Left cardiac atrium (tissue), 4 donors: ENCODE measurements around the gene PRRG4. TPM values are rescaled to one million over a fixed set of nuclear protein-coding genes. Genes with fewer than 3 reads are reported as not detected.
"Not testable (repeated sequence)": the region's sequence is repeated elsewhere in the genome, so short reads cannot be mapped to it uniquely, and the experiment has no call there.

Source experiments
- ATAC-seq, 2 donors: fragments of 200-7000 bp; cut with Tn5 transposase; one replicate each; pipeline ENCODE4 v1.9.1; 2020; ENCODE audit warnings: mild to moderate bottlenecking in 2 of 2, moderate library complexity in 2 of 2
- DNase-seq: peaks from one replicate; pipeline ENCODE4 v3.0.0-alpha.2; 2020
- intact Hi-C, 2 donors: fragments of 100-400 bp; cut with DNase I; formaldehyde crosslinking; loops; one replicate each; pipeline versions ENCODE4 v1.14.1 to v1.15.1; 2022 to 2023
- total RNA-seq, 2 donors: library from RNA; stranded (reverse); fragmentation: NEBNext Ultra II Directional; extraction: Animal tissue kit (Norgen Biotek cat#: 25700); gene quantifications; one replicate each; pipeline ENCODE4 v1.2.1, GENCODE V29; 2021
- donor health status: DM: no; HTN: yes; CAD: no.
- donor health status: DM: no; HTN: yes; CAD: no; lungs with severe emphysema.
- donor health status: DM: yes; HTN: yes; CAD: no.
- donor health status: Dilated cardiomyopathy.

PRRG4 gene
- total RNA-seq, 2 donors from 2014 or later = 0.92 to 1.0 TPM

DNA sequence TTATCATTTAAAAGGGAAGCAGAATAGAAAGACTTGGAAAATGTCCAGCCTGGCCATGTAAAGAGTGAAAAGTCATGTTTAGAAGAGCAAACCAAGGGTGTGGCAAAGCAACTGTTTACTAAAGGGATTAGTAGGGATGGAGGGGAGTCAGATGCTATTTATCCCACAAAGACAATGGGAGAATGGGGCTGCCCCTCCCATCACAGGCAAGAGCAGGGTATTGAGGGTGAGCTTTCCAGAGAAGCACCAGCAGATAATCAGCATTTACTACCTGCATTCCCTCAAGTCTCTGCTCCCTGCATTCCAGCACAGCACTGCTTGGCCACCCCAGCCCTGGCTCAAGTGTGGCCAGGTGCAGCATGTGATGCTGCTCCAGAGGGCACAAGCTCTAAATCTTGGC, 44.4 kb downstream of the PRRG4 start:
- DNase-seq (no peak), ATAC-seq (no peak)
- intact Hi-C loops = no loop called here

- intact Hi-C loops = no loop called here
- ATAC-seq (no peak), DNase-seq (no peak)
Measured at GRCh38 chr11:32881286-32881685, 51.6 kb downstream of the PRRG4 start.

DNA sequence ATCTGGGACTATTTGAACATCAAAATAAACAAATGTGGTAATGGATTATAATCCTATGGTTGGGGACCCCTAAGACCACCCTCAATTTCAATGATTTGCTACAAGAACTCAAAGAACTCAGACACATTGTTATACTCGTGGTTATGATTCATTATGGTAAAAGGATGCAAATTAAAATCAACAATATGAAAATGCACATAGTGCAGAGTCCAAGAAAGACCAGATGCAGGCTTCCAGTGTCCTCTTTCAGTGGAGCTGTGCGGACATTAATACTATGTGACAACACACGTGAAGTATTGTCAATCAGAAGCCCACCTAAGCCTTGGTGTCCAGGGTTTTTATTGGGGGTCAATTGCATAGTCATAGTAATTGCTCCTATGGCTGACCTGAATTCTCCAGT, 53.7 kb downstream of the PRRG4 start:
- no peak for ATAC-seq
- intact Hi-C loops = no loop called here
- DNase-seq = no peak

DNA sequence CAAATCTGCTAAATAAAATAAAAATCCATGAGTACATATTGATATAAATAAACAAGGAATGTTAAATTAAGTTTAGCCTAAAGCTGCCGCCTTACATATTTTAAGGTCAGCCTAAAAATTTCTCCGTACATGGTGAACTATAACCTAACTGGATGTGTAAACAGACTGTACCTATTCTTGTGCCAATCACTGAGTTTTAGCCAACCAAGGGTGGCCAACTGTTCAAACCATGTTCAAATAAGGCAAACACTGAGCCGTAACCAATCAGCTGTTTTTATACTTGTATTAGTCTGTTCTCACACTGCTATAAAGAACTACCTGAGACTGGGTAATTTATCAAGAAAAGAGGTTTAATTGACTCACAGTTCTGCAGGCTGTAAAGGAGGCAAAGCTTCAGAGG, 54.3 kb downstream of the PRRG4 start:
- ATAC-seq (no peak), DNase-seq (no peak)
- intact Hi-C loops = no loop called here

DNA sequence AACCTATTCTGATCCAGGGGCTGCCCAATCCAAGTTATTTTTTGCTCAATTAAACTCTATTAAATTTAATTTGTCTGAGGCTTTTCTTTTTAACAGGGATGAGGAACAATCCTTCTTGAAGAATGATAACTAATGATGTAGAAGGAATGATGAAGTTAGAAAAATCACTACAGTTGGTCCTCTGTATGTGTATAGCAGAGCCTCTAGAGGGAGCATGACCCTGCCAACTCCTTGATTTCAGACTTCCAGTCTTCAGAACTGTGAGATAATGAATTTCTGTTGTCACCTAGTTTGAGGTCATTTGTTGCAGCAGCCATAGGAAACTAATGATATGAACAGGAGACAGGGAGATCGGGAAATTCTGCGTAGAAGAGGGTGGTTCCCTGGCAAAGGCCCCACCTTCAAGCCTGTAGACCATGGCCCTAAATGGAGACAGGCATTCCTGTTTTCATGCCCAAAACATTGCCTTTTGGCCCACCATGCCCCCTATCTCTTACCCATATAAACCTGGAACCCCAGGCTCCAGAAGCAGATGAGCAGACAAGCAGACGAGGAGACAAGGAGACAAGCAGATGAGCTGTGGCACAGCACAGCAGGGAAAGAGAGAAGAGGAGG, 55.1 kb downstream of the PRRG4 start:
- no peak for DNase-seq
- intact Hi-C loops = no loop called here
- no peak for ATAC-seq

DNA sequence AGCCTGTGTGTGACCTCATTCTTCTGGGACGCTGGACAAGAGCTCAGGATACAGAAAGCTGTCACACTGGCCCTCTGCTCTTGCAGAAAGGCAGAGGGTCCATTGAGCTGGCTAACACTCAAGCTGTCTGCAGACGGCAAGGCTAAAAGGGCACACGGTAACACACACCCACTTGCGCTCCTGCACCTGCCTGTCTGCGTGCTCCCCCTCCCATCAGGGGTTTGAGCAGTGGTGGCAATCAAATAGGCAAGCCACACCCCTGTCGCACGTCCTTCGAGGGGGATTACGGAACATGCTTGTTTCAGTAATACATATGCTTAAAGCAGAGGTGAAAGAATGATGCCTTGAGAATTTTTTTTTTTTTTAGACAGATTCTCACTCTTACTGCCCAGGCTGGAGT, 55.8 kb downstream of the PRRG4 start:
- intact Hi-C loops = no loop called here

DNA sequence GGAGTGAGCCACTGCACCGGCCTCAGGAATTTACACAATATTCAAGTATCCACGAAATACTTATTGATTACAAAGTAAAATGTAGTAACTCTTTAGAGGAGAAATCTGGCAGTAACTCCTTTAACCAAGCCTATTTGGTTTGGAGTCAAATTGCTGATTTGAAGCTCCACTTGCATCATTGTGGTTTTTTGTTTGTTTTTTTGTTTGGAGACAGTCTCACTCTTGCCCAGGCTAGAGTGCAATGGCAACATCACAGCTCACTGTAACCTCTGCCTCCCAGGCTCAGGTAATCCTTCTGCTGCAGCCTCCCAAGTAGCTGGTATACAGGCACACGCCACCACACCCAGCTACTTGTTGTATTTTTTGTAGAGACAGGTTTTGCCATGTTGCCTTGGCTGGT, 56.5 kb downstream of the PRRG4 start:
- DNase-seq = no peak
- ATAC-seq = no peak
- intact Hi-C loops = no loop called here

More for the DNA sequence above, 55.8 kb downstream of the PRRG4 start:
- ATAC-seq = no peak
- no peak for DNase-seq

GRCh38 chr11:32887707-32888383, 58.1 kb downstream of the PRRG4 start:
- DNase-seq, intact Hi-C loops, ATAC-seq: not testable (repeated sequence)

GRCh38 chr11:32888384-32888710, 58.6 kb downstream of the PRRG4 start:
- intact Hi-C loops, ATAC-seq, DNase-seq: not testable (repeated sequence)

- intact Hi-C loops = no loop called here
- ATAC-seq = no peak
- no peak for DNase-seq
Measured at GRCh38 chr11:32888805-32889204, 59.1 kb downstream of the PRRG4 start.

DNA sequence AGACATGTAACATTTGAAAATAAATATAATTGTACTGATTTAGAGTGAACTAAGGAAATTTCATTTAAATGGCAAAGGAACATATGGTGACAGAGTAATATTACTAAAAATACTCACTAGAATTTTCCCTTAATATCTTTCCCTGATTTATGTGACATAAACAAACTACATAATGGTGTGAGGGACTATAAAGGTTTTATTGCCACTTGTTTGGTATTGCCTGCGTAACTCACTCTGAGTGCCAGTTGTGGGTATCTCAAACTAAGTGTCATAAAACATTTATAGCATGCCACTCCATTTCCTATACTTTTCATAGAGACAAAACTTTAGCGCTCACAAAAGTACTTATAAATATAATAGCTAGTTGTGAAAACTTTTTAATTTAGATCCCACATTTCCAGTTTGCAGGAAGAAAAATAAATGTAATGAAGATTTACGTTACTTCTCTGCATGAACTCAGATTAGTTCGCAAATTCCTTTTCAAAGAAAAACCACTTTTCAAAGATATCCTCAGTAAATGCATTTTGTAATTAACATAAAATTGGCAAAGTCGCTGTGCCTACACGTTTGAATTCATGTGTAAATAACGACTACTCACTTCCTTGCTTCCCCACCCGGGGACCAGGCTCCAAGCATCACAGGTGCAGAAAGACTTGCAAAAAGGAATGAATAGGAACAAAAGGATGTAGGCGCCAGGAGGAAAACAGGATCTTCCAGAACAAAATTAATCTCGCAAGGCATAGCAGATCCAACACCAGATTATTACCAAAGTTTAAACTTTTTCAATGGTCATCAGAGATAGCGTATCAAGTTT, 61.3 kb downstream of the PRRG4 start:
- intact Hi-C loops = no loop called here
- ATAC-seq (no peak), DNase-seq (no peak)

GRCh38 chr11:32891657-32892354, 62.1 kb downstream of the PRRG4 start:
- ATAC-seq (no peak), DNase-seq (no peak)
- intact Hi-C loops = no loop called here

- ATAC-seq (peak; percentile 89 to 90), DNase-seq (peak; percentile 78)
- intact Hi-C loops = no loop called here
Measured at GRCh38 chr11:32892355-32893092, 62.8 kb downstream of the PRRG4 start, which contains the start of gene QSER1. TSS of gene QSER1 (plus strand) at chr11:32892811. CDS start at chr11:32893126, 315 bp downstream.

- intact Hi-C loops = no loop called here
- DNase-seq (no peak), ATAC-seq (no peak)
Measured at GRCh38 chr11:32893093-32893342, 63.3 kb downstream of the PRRG4 start.

GRCh38 chr11:32893343-32894148, 63.8 kb downstream of the PRRG4 start:
- peak; percentile 55 for DNase-seq
- peak; percentile 51 to 63 for ATAC-seq
- intact Hi-C loops = no loop called here

GRCh38 chr11:32894149-32894827, 64.6 kb downstream of the PRRG4 start:
- no peak for DNase-seq
- peak; percentile 9 to 51 for ATAC-seq
- intact Hi-C loops = no loop called here

DNA sequence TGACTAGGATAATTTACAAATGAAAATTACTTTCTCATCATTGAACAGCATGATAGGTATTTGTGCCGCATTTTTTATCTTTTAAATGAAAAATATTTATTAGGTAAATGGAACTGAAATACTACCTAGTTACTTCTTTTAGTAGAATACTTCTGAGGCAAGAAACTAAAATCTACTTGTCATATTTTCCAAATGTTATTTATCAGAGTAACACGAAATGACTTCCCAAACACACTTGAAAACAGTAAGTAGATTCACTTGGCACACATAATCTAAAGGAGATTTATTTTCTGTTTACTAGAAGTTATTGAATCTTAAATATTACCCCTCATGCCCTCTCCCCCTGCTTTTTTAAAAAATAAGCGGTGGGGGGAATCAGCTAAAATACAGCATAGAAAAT, 65.2 kb downstream of the PRRG4 start:
- DNase-seq (no peak), ATAC-seq (no peak)
- intact Hi-C loops = no loop called here

- intact Hi-C loops = no loop called here
- no peak for ATAC-seq
- DNase-seq = no peak
Measured at GRCh38 chr11:32895471-32895870, 65.7 kb downstream of the PRRG4 start.
